Peyer's patch (tissue), 4 donors: ENCODE results near the gene BLTP3B.

Experiments
- POLR2A ChIP-seq, 2 donors: fragments of 450-650 bp; IDR thresholded peaks; one replicate each; pipeline ENCODE4 v1.5.1; 2017; ENCODE audit warnings: antibody characterized with exemption in 2 of 2, mild to moderate bottlenecking in 2 of 2, moderate library complexity in 2 of 2
- TF ChIP-seq, protein P1 (sequence below), 6 experiments: fragments of 450-650 bp in 4 of 6; fragments of 200-600 bp in 2 of 6; sonication (generic) in 1 of 6; IDR thresholded peaks; one replicate each; pipeline ENCODE4 v1.5.1; 2017 to 2019; ENCODE audit warnings: antibody characterized with exemption in 6 of 6, mild to moderate bottlenecking in 3 of 6, moderate library complexity in 1 of 6

GRCh38 chr12:100146252-100146651, 3.6 kb upstream of the BLTP3B start:
- TF ChIP-seq POLR2A (IDR thresholded peaks at IDR 0.05), result no peak
- TF ChIP-seq, protein P1, sequence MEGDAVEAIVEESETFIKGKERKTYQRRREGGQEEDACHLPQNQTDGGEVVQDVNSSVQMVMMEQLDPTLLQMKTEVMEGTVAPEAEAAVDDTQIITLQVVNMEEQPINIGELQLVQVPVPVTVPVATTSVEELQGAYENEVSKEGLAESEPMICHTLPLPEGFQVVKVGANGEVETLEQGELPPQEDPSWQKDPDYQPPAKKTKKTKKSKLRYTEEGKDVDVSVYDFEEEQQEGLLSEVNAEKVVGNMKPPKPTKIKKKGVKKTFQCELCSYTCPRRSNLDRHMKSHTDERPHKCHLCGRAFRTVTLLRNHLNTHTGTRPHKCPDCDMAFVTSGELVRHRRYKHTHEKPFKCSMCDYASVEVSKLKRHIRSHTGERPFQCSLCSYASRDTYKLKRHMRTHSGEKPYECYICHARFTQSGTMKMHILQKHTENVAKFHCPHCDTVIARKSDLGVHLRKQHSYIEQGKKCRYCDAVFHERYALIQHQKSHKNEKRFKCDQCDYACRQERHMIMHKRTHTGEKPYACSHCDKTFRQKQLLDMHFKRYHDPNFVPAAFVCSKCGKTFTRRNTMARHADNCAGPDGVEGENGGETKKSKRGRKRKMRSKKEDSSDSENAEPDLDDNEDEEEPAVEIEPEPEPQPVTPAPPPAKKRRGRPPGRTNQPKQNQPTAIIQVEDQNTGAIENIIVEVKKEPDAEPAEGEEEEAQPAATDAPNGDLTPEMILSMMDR (IDR thresholded peaks at IDR 0.05), result no peak
